ENCODE data around the gene MYLK3.

MYLK3 gene

DNA sequence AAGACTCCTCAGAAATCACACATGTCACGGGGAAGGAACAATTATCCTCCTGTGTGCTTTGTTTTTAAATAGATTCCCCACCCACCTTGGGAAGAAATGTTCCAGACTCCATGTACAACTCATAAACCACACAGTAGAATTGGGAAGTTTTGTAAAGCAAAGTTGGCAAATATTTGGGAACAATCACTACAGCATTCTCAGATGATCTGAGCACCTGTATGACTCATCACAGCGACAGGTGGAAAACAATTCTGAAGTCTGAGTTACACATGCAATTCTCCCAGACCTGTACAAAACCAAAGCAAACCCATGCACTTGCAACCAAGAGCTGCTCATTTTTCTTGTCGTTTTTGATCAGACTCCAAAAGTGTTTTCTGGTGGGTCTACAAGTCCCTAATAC is 14.4 kb upstream of the MYLK3 start:
- no peak for DNase-seq (ENCODE audit: low read depth in 2 of 2)
- TF ChIP-seq, protein P1, sequence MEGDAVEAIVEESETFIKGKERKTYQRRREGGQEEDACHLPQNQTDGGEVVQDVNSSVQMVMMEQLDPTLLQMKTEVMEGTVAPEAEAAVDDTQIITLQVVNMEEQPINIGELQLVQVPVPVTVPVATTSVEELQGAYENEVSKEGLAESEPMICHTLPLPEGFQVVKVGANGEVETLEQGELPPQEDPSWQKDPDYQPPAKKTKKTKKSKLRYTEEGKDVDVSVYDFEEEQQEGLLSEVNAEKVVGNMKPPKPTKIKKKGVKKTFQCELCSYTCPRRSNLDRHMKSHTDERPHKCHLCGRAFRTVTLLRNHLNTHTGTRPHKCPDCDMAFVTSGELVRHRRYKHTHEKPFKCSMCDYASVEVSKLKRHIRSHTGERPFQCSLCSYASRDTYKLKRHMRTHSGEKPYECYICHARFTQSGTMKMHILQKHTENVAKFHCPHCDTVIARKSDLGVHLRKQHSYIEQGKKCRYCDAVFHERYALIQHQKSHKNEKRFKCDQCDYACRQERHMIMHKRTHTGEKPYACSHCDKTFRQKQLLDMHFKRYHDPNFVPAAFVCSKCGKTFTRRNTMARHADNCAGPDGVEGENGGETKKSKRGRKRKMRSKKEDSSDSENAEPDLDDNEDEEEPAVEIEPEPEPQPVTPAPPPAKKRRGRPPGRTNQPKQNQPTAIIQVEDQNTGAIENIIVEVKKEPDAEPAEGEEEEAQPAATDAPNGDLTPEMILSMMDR (IDR thresholded peaks at IDR 0.05; ENCODE audit: low read depth, low read length) = no peak
- H3K4me3 ChIP-seq (replicated peaks in 1 of 2; ENCODE audit: low read depth in 2 of 2, low read length in 2 of 2) = no peak overlapping the region

DNA sequence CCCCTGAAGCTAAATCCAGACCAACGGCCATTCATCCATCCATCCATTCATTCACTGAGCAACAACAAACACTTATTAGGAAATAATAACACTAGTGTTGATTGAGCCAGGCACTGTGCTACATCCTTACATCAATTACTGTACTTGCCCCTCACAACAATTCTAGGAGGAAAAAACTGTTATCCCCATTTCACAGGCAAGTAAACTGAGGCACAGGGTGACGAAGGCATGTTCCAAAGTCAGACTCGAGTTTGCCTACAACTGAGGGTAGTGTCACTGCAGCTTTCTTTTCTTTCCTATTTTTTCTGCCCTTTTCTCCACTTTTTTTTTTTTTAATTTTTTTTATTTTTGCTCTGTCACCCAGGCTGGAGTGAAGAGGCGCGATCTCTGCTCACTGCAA is 11.2 kb upstream of the MYLK3 start:
- DNase-seq (ENCODE audit: low read depth in 2 of 2) = no peak
- no peak overlapping the region for H3K4me3 ChIP-seq (replicated peaks in 1 of 2; ENCODE audit: low read depth in 2 of 2, low read length in 2 of 2)
- TF ChIP-seq, protein P1 (IDR thresholded peaks at IDR 0.05; ENCODE audit: low read depth, low read length) = no peak

DNA sequence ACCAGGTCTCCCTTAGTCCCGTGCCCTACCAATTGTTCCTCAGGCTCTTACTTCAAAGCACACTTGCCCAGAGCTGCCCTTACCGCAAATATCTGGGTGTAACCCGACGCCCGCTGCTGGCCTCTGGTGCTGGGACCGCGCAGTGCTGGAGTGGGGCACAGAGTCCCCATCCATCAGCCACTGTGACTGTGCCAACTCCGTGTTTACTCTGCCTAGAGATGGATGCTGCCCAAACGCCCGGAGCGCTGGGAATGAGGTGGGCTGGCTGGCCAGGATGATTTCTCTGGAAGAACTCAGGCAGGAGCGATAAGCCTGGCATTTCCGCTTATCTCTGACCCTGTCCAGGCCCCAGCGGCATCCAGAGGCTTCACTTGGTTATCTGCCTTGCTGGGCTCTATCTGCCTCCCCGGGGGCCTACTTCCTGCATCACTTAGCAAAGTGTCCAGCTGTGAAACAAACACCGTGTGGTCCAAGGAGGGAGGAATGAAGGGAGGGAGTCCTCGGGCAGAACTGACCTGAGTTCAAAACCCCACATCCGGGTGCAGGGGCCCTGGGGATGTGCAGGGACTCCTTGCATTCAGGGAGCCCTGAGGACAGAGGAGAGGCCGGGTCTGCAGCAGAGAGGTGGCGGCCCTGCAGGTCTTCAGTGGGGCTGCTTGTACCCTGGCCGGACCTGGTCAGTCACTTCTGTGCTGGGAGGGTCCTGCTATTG is 9.4 kb upstream of the MYLK3 start:
- TF ChIP-seq, protein P1 (IDR thresholded peaks at IDR 0.05; ENCODE audit: low read depth, low read length) = no peak
- peak in 1 of 2 donors; percentile 60 for DNase-seq (ENCODE audit: low read depth in 2 of 2)

DNA sequence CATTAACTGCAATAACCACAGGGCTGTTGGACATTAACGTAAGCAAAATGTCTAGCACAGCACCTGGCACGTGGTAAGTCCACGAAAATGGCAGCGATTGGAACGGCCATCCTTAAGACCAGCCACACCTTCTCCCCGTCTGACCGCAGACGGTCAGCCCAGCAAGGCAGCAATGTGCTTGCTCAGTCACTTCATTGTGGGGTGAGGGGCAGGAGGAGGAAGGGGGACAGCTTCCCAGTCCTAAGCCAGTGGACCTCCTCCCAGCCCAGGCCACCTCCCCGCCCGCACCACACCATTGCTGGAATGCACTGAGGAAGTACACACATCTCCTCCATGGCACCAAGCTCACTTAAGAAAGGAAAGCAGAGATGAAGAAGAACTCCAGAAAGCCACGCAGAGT is 8.6 kb upstream of the MYLK3 start:
- DNase-seq (ENCODE audit: low read depth in 2 of 2) = peak in 1 of 2 donors; percentile 18
- TF ChIP-seq, protein P1 (IDR thresholded peaks at IDR 0.05; ENCODE audit: low read depth, low read length) = no peak
- H3K4me3 ChIP-seq (replicated peaks in 1 of 2; ENCODE audit: low read depth in 2 of 2, low read length in 2 of 2) = no peak overlapping the region

More for the DNA sequence above, 9.4 kb upstream of the MYLK3 start:
- no peak overlapping the region for H3K4me3 ChIP-seq (replicated peaks in 1 of 2; ENCODE audit: low read depth in 2 of 2, low read length in 2 of 2)

DNA sequence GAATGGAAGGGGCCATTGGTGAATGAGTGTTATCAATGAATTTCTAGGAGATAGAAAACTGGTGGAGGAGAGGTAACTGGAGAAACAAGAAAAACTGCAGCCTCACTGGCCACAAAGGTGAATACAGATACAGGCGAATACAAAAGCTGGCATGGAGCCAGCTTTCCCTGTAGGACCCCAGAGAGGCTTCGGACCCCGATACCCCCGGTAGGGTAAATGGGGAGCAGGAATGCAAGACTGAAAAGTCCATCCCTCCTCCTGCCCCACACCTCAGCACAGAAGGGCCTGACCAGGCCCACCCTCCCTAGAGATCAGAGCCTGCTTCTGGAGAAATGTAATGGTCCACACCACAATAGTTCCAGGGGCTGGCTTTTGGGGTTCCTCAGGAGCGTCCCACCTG is 4.9 kb upstream of the MYLK3 start:
- no peak overlapping the region for H3K4me3 ChIP-seq (replicated peaks in 1 of 2; ENCODE audit: low read depth in 2 of 2, low read length in 2 of 2)
- TF ChIP-seq, protein P1 (IDR thresholded peaks at IDR 0.05; ENCODE audit: low read depth, low read length) = no peak
- DNase-seq (ENCODE audit: low read depth in 2 of 2) = no peak

DNA sequence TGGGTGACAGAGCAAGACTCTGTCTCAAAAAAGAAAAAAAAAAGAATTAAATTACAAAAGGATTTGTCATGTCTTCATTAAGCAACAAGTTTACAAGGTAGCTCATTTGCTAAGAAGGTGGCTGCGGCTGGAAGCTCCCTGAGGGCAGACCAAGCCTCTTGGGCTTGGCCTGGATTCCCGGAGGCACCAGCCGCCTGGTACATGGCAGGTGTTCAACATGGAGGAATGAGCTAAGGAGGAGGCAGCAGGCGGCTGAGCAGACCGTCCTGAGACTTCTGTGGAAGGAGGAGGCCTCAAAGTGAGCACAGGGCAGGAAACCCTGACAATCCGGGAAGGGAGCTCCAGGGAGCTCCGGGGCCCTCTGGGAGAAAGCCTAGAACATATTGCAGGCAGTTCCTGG is 3.2 kb upstream of the MYLK3 start:
- TF ChIP-seq, protein P1 (IDR thresholded peaks at IDR 0.05; ENCODE audit: low read depth, low read length) = no peak
- DNase-seq (ENCODE audit: low read depth in 2 of 2) = no peak
- H3K4me3 ChIP-seq (replicated peaks in 1 of 2; ENCODE audit: low read depth in 2 of 2, low read length in 2 of 2) = no peak overlapping the region

Measured in cardiac fibroblast (primary cell).